HG03045 (cell line): Measurements from ENCODE around the gene SLC22A6.

Experiments used
- ATAC-seq: cut with Tn5 transposase; IDR thresholded peaks from one replicate; pipeline ENCODE4 v1.9.1; 2021; ENCODE audit warnings: mild to moderate bottlenecking, moderate library complexity; ENCODE audit not compliant: unreplicated experiment

The SLC22A6 gene

GRCh38 chr11:62984451-62984991 lies at the start of gene SLC22A6:
TSS of gene SLC22A6 (minus strand) at chr11:62984967. CDS start at chr11:62984690, 277 bp downstream.
- ATAC-seq, result no peak

- no peak for ATAC-seq
Measured at GRCh38 chr11:63032457-63032856, 47.7 kb upstream of the SLC22A6 start.

GRCh38 chr11:63023841-63024648 lies 39.3 kb upstream of the SLC22A6 start:
- no peak for ATAC-seq

- ATAC-seq, result no peak
Measured at GRCh38 chr11:63023222-63023814, 38.6 kb upstream of the SLC22A6 start.

- ATAC-seq, result no peak
Measured at GRCh38 chr11:63022441-63022840, 37.7 kb upstream of the SLC22A6 start.

- ATAC-seq, result no peak
Measured at GRCh38 chr11:63020671-63021291, 36.0 kb upstream of the SLC22A6 start.

- ATAC-seq, result no peak
Measured at GRCh38 chr11:63019506-63019905, 34.7 kb upstream of the SLC22A6 start.

- no peak for ATAC-seq
Measured at GRCh38 chr11:63017306-63017974, 32.7 kb upstream of the SLC22A6 start.

- no peak for ATAC-seq
Measured at GRCh38 chr11:63015521-63016215, 30.9 kb upstream of the SLC22A6 start, which contains the start of gene SLC22A8. TSS of gene SLC22A8 (minus strand) at chr11:63015841. CDS start at chr11:63014958, 883 bp downstream.

- no peak for ATAC-seq
Measured at GRCh38 chr11:63014408-63015055, 29.8 kb upstream of the SLC22A6 start.

- ATAC-seq, result no peak
Measured at GRCh38 chr11:63012839-63013238, 28.1 kb upstream of the SLC22A6 start.

- ATAC-seq, result no peak
Measured at GRCh38 chr11:63012430-63012829, 27.7 kb upstream of the SLC22A6 start.

- no peak for ATAC-seq
Measured at GRCh38 chr11:63010934-63011439, 26.2 kb upstream of the SLC22A6 start.

- no peak for ATAC-seq
Measured at GRCh38 chr11:63007920-63008319, 23.2 kb upstream of the SLC22A6 start.

- no peak for ATAC-seq
Measured at GRCh38 chr11:63001456-63001855, 16.7 kb upstream of the SLC22A6 start.

GRCh38 chr11:62999649-63000048 lies 14.9 kb upstream of the SLC22A6 start:
- ATAC-seq, result no peak

- ATAC-seq, result no peak
Measured at GRCh38 chr11:62999156-62999555, 14.4 kb upstream of the SLC22A6 start.

GRCh38 chr11:62996271-62996670 lies 11.5 kb upstream of the SLC22A6 start:
- ATAC-seq, result no peak

- ATAC-seq, result no peak
Measured at GRCh38 chr11:62994775-62995174, 10.0 kb upstream of the SLC22A6 start.

- no peak for ATAC-seq
Measured at GRCh38 chr11:62988276-62988675, 3.5 kb upstream of the SLC22A6 start.
